Measurements from ENCODE around the gene ARFIP1.

ARFIP1 gene

GRCh38 chr4:152939621-152940020 is 159.9 kb downstream of the ARFIP1 start:
- TF ChIP-seq CTCF (IDR thresholded peaks at IDR 0.05; ENCODE audit: low read depth, low read length) = no peak
- DNase-seq (ENCODE audit: extremely low read depth, low read depth) = no peak

GRCh38 chr4:152940461-152940860 is 160.7 kb downstream of the ARFIP1 start:
- TF ChIP-seq CTCF (IDR thresholded peaks at IDR 0.05; ENCODE audit: low read depth, low read length) = no peak

GRCh38 chr4:152941411-152941810 is 161.7 kb downstream of the ARFIP1 start:
- no peak for DNase-seq (ENCODE audit: extremely low read depth, low read depth)
- TF ChIP-seq CTCF (IDR thresholded peaks at IDR 0.05; ENCODE audit: low read depth, low read length) = no peak

More at GRCh38 chr4:152940461-152940860, 160.7 kb downstream of the ARFIP1 start:
- no peak for DNase-seq (ENCODE audit: extremely low read depth, low read depth)

GRCh38 chr4:152942346-152942745 is 162.6 kb downstream of the ARFIP1 start:
- no peak for DNase-seq (ENCODE audit: extremely low read depth, low read depth)
- TF ChIP-seq CTCF (IDR thresholded peaks at IDR 0.05; ENCODE audit: low read depth, low read length) = no peak

- peak; percentile 49 for DNase-seq (ENCODE audit: extremely low read depth, low read depth)
- no peak for TF ChIP-seq CTCF (IDR thresholded peaks at IDR 0.05; ENCODE audit: low read depth, low read length)
These were observed 163.9 kb downstream of the ARFIP1 start for GRCh38 chr4:152943672-152944071.

GRCh38 chr4:152944666-152945320 is 165.0 kb downstream of the ARFIP1 start:
- DNase-seq (ENCODE audit: extremely low read depth, low read depth) = no peak
- TF ChIP-seq CTCF (IDR thresholded peaks at IDR 0.05; ENCODE audit: low read depth, low read length) = no peak

GRCh38 chr4:152945639-152946038 is 165.9 kb downstream of the ARFIP1 start:
- TF ChIP-seq CTCF (IDR thresholded peaks at IDR 0.05; ENCODE audit: low read depth, low read length) = no peak
- no peak for DNase-seq (ENCODE audit: extremely low read depth, low read depth)

Data from AG09319 (cell line).